ENCODE measurements around the gene CDC6. TPM values are rescaled to one million over a fixed set of nuclear protein-coding genes. Genes with fewer than 3 reads are reported as not detected.

Gene CDC6
- total and polyA plus RNA-seq, 2 of the 8 experiments (the other 6 are each of a cell fraction or from before 2014, with no cell fraction given) = 50.5 to 140 TPM

GRCh38 chr17:40284085-40284713 is 3.5 kb upstream of the CDC6 start:
- POLR2A ChIA-PET (ENCODE audit: partially characterized antibody) = interaction anchor here (0.6 to 31.2 kb wide), 4 partner anchors 24 to 105 kb away, joined by 3 to 540 read pairs (median 4); partner anchors contain the start of gene RARA

More at GRCh38 chr17:40284085-40284713, 3.5 kb upstream of the CDC6 start:
- H3K9ac ChIP-seq (replicated peaks in 1 of 4; ENCODE audit: extremely low read depth in 1 of 4, low read depth in 3 of 4, low read length in 3 of 4) = no peak overlapping the region
- no peak overlapping the region for H3K27ac ChIP-seq (ENCODE audit: low read depth, low read length)
- H4K20me1 ChIP-seq (replicated peaks in 1 of 2; ENCODE audit: control insufficient read depth in 1 of 2, insufficient read depth in 2 of 2, low read length in 2 of 2) = no peaks in the 10 kb centered on the region
- 88% methylated on average over 2 of the region's 2 CpGs; no CpG with 5 or more reads in 1 of the 2 experiments for WGBS, 2 experiments (ENCODE audit: extremely low coverage in 1 of 2, insufficient coverage in 1 of 2, insufficient read length in 1 of 2, insufficient replicate concordance in 2 of 2, low coverage in 1 of 2, low lambda C conversion rate in 2 of 2, missing lambda C conversion rate in 1 of 2)
- H3K79me2 ChIP-seq (ENCODE audit: control insufficient read depth in 1 of 2, insufficient read depth in 2 of 2, low read length in 2 of 2) = peaks cover 3 to 14% of the 10 kb centered on the region in 2 experiments; a peak in 3 of 4 replicates
- H3K23me2 ChIP-seq (ENCODE audit: low read depth, low read length) = no peaks in the 10 kb centered on the region
- H3K18ac ChIP-seq (ENCODE audit: extremely low read depth, low read length) = no peak overlapping the region
- peaks cover 0 to 14% (median 4%) of the 10 kb centered on the region in 4 experiments; a peak in 5 of 8 replicates for H3K36me3 ChIP-seq (ENCODE audit: control insufficient read depth in 2 of 4, insufficient read depth in 4 of 4, low read length in 3 of 4)
- H2BK12ac ChIP-seq (ENCODE audit: low read depth, low read length) = no peak overlapping the region
- H3K14ac ChIP-seq (ENCODE audit: insufficient read length) = no peak overlapping the region
- no peak overlapping the region for H2BK15ac ChIP-seq (ENCODE audit: low read length)
- no peak overlapping the region for H3K4me2 ChIP-seq (ENCODE audit: insufficient read depth in 1 of 2, low read depth in 2 of 2, low read length in 2 of 2)
- DNase-seq (ENCODE audit: low read depth in 1 of 2, low spot score in 2 of 2) (no peak), FAIRE-seq (no peak)
- H3K56ac ChIP-seq (replicated peaks; ENCODE audit: insufficient read length, low read depth, low read length) = no peak overlapping the region
- H3K79me1 ChIP-seq (ENCODE audit: low read depth, low read length) = no peaks in the 10 kb centered on the region
- no peak overlapping the region for H2BK20ac ChIP-seq (ENCODE audit: low read length)
- H2BK5ac ChIP-seq (ENCODE audit: low read depth, low read length) = no peak overlapping the region
- no peaks in the 10 kb centered on the region for H3K9me3 ChIP-seq (ENCODE audit: insufficient read depth in 2 of 2, low read depth in 1 of 2, low read length in 1 of 2)
- H4K8ac ChIP-seq (ENCODE audit: extremely low read depth, insufficient read depth, low read length) = no peak overlapping the region
- H4K5ac ChIP-seq (ENCODE audit: insufficient read length, low read depth, low read length) = no peak overlapping the region
- H3K4ac ChIP-seq (replicated peaks; ENCODE audit: insufficient read length, low read depth, low read length) = no peak overlapping the region
- no peak overlapping the region for H3K4me3 ChIP-seq (ENCODE audit: extremely low read depth in 1 of 4, insufficient read depth in 2 of 4, low read depth in 3 of 4, low read length in 4 of 4)
- no peak for TF ChIP-seq EZH2 (IDR thresholded peaks at IDR 0.05; ENCODE audit: low read depth, low read length, severe bottlenecking)
- peak in 1 of 3 experiments; percentile 1; a peak in 1 of 4 replicates for TF ChIP-seq CTCF (IDR thresholded peaks at IDR 0.05; ENCODE audit: control extremely low read depth in 1 of 3, insufficient read depth in 1 of 3, low read depth in 1 of 3, low read length in 3 of 3)
- H3K27me3 ChIP-seq (replicated peaks in 1 of 4; ENCODE audit: control insufficient read depth in 3 of 4, extremely low read depth in 1 of 4, insufficient read depth in 3 of 4, low read length in 3 of 4) = no peaks in the 10 kb centered on the region
- H2AFZ ChIP-seq (ENCODE audit: low read length) = no peak overlapping the region
- H3K23ac ChIP-seq (ENCODE audit: insufficient read length) = no peak overlapping the region
- no peak overlapping the region for H2BK120ac ChIP-seq (replicated peaks; ENCODE audit: low read depth, low read length)
- no peak overlapping the region for H4K91ac ChIP-seq (replicated peaks; ENCODE audit: insufficient read length, low read length)
- CTCF ChIA-PET (ENCODE audit: partially characterized antibody) = interaction anchor here (0.6 to 2.8 kb wide), 10 partner anchors 12 to 261 kb away, joined by 3 to 10 read pairs (median 3); no protein-coding TSS in a partner anchor
- H3K4me1 ChIP-seq (replicated peaks in 1 of 4; ENCODE audit: control insufficient read depth in 3 of 4, insufficient read depth in 4 of 4, low read length in 3 of 4) = peaks cover 2 to 7% (median 6%) of the 10 kb centered on the region in 4 experiments; a peak in 5 of 7 replicates
- H2AK5ac ChIP-seq (ENCODE audit: low read depth, low read length) = no peak overlapping the region
